K562 treated with DMSO at 1 percent for 48 hours (cell line): ENCODE data around the gene HCN2. TPM values are rescaled to one million over a fixed set of nuclear protein-coding genes. Genes with fewer than 3 reads are reported as not detected.

Source experiments
- total RNA-seq: library from RNA; unstranded; fragments of 300-600 nt; gene quantifications from 2 replicates; pipeline ENCODE4 v1.2.3, GENCODE V29; 2022; ENCODE audit warnings: low replicate concordance; ENCODE audit errors: extremely low read depth

HCN2 gene
- total RNA-seq, result not detected in 2 replicates

DNA sequence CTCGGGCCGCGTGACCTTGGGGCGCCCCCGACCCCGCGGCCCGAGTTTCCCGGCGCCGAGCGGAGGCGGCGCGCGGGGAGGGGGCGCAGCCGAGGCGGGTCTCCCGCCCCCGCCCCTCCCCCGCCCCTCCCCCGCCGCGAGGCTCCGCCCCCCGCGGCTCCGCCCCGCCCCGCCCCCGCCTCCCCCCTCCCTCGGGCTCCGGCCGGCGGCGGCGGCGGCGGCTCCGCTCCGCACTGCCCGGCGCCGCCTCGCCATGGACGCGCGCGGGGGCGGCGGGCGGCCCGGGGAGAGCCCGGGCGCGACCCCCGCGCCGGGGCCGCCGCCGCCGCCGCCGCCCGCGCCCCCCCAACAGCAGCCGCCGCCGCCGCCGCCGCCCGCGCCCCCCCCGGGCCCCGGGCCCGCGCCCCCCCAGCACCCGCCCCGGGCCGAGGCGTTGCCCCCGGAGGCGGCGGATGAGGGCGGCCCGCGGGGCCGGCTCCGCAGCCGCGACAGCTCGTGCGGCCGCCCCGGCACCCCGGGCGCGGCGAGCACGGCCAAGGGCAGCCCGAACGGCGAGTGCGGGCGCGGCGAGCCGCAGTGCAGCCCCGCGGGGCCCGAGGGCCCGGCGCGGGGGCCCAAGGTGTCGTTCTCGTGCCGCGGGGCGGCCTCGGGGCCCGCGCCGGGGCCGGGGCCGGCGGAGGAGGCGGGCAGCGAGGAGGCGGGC, at the start of gene HCN2:
HCN2 (plus strand) TSS at position 189 of the 703 bp plus-strand sequence; CDS start at position 254, 65 bp downstream.

DNA sequence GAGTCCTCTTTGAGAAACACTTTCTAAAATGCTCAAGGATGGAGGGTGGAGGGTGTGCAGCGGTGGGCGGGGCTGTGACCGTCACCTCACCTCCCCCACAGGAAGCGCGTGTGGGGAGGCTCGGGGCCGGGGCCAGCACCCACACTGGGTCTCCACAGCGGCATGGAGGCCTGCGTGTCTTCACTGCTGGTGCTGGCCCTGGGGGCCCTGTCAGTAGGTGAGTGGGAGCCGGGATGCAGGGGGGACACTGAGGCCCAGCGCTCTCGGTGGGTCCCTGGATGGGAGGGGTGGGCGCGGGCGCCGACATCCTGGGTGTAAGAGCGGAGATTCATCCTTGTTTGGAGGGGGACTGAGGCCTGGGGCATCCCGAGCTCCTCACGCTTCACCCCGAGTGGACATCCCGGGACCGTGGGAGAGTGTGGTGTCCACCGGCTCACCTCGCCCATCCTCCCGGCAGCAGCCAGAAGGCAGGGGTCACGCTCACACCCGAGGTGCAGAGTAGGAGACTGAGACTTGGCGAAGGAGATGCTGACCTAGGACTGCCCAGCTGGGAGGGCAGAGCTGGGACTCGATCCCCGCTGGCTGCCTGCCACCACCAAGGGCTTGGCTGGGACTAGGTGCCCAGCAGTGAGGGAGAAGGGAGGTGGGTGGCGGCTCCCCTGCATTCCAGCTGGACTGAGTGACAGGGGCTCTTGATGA, 45.6 kb upstream of the HCN2 start, which contains the start of gene GZMM:
GZMM (plus strand) TSS at position 144 of the 699 bp plus-strand sequence; CDS start at position 163, 19 bp downstream.

DNA sequence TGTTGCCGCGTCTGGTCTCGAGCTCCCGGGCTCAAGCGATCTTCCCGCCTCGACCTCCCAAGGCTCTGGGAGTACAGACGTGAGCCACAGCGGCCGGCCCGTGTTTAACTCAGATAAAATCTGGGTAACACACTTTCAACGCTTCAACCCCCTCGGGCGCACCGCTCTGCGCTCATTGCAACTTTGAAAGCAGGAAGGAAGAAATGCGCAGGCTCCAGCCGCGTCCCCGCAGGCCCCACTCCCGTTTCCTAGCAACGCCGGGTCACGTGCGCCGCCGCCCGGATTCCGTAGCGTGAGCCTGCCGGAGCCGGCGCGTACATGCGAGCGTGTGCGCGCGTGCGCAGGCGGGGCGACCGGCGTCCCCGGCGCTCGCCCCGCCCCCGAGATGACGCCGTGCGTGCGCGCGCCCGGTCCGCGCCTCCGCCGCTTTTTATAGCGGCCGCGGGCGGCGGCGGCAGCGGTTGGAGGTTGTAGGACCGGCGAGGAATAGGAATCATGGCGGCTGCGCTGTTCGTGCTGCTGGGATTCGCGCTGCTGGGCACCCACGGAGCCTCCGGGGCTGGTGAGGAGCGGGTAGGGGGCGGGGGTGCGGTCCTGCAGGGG, 17.4 kb upstream of the HCN2 start, which contains the start of gene BSG:
BSG (plus strand) TSS at position 457 of the 603 bp plus-strand sequence; CDS start at position 496, 39 bp downstream.

GRCh38 chr19:633068-633785, 43.5 kb downstream of the HCN2 start, which contains the start of gene POLRMT:
Gene POLRMT, minus strand, starts transcription at chr19:633537. Its CDS starts 25 bp downstream, at chr19:633512.

DNA sequence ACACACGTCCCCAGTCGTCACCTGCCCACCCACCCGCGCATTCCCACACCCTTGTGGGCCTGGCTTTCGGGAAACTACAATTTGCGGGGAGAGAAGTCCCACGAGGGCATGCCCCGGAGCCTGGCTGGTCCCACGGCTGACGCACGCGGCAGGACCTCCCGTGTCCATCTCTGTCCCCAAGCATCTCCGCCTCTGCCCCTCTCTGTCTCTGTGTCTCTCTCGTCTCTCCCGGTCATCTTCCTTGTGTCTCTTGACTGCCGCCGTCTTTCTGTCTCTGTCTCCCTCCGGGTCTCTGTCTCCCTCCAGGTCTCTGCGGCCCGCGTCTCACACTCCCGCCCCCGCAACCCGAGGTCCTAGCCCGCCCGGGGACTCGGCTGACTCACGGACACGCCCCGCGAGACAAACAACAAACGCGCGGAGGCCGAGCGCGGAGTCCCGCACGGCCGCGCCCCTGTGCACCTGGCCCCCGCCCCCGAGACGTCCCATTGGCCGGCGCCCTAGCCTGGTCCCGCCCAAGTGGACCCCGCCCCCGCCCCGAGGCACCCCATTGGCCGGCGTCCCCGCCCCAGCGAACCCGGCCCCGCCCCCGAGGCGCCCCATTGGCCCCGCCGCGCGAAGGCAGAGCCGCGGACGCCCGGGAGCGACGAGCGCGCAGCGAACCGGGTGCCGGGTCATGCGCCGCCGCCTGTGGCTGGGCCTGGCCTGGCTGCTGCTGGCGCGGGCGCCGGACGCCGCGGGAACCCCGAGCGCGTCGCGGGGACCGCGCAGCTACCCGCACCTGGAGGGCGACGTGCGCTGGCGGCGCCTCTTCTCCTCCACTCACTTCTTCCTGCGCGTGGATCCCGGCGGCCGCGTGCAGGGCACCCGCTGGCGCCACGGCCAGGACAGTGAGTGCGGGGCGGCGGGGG, 49.8 kb downstream of the HCN2 start, which contains the start of gene FGF22:
FGF22 (plus strand) TSS at position 627 of the 908 bp plus-strand sequence; CDS start at position 674, 47 bp downstream.

DNA sequence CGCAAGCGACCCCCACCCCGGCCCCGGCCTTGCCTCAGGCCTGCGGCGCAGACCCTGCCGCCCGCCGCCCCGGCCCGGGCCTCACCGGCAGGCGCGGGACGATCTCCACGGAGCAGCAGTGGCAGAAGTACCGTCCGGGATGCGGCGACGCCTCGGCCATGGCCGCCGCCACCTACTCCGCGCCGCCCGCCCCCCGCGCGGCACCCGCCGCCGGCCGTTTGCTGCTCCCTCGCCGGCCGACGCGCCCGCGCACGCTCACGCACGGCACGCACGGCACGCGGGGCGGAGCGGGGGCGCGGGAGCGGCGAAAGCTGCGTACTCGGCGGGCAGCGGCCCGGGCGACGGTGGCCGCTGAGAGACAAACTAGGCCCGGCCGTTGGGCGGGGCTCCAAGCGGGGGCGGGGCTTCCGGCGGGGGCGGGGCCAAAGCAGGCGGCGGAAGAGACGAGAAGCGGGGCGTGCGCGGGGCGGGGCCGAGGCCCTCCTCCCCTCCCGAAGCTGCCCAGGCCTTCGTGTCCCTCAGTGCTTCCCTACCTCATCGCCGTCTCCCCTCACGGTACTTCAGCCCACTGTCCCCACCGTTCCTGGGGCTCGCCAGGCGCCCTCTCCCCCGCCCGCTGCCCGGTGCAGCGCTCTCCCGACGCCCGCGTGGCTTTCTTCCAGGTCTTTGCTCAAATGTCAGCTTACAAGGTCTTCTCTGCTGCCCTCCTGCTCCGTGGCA, 73.4 kb downstream of the HCN2 start, which contains the start of gene RNF126:
RNF126 (minus strand) TSS at position 253 of the 720 bp plus-strand sequence; CDS start at position 160, 93 bp downstream.

Other genes with a start within 250 kb of the HCN2 start
- gene MIER2, start 245.1 kb upstream of the HCN2 start, total RNA-seq, result not detected in 2 replicates
- gene C2CD4C, start 180.7 kb upstream of the HCN2 start, total RNA-seq, result not detected in 2 replicates
- not detected in 2 replicates for gene SHC2, start 128.8 kb upstream of the HCN2 start, total RNA-seq
- gene MADCAM1, start 93.4 kb upstream of the HCN2 start, total RNA-seq, result not detected in 2 replicates
- gene TPGS1, start 82.4 kb upstream of the HCN2 start, total RNA-seq, result not detected in 2 replicates
- gene CDC34, start 58.1 kb upstream of the HCN2 start, total RNA-seq, result not detected in 2 replicates
- not detected in 2 replicates for gene GZMM, start 45.8 kb upstream of the HCN2 start, total RNA-seq
- gene BSG, start 17.3 kb upstream of the HCN2 start, total RNA-seq, result 1,430 and 1,506 TPM in 2 replicates
- gene POLRMT, start 43.7 kb downstream of the HCN2 start, total RNA-seq, result 676 TPM in 1 of 2 replicates, not detected in the other
- gene FGF22, start 50.0 kb downstream of the HCN2 start, total RNA-seq, result not detected in 2 replicates
- gene RNF126, start 73.3 kb downstream of the HCN2 start, total RNA-seq, result 251 TPM in 1 of 2 replicates, not detected in the other
- gene FSTL3, start 86.5 kb downstream of the HCN2 start, total RNA-seq, result not detected in 2 replicates
- gene PRSS57, start 105.6 kb downstream of the HCN2 start, total RNA-seq, result not detected in 2 replicates
- gene PALM, start 119.1 kb downstream of the HCN2 start, total RNA-seq, result not detected in 2 replicates
- not detected in 2 replicates for gene MISP, start 161.2 kb downstream of the HCN2 start, total RNA-seq
- 250 TPM in 1 of 2 replicates, not detected in the other for gene PTBP1, start 207.6 kb downstream of the HCN2 start, total RNA-seq
- not detected in 2 replicates for gene PLPPR3, start 232.1 kb downstream of the HCN2 start, total RNA-seq
- not detected in 2 replicates for gene AZU1, start 238.0 kb downstream of the HCN2 start, total RNA-seq